Gastrocnemius medialis (tissue), 4 donors: ENCODE data around the gene SPRING1.

Source experiments
- CTCF ChIP-seq, 5 experiments: fragments of 450-650 bp in 3 of 5; fragments of 200-600 bp in 2 of 5; sonication (generic) in 2 of 5; IDR thresholded peaks in 4 of 5; conservative IDR thresholded peaks in 1 of 5; 1 replicate in 4 of 5; 2 replicates in 1 of 5; pipeline ENCODE4 v1.5.1; 2016 to 2019; ENCODE audit warnings: antibody characterized with exemption in 5 of 5, mild to moderate bottlenecking in 3 of 5, moderate library complexity in 3 of 5
- POLR2A ChIP-seq, 2 donors: fragments of 450-650 bp; IDR thresholded peaks; one replicate each; pipeline ENCODE4 v1.6.1; 2017; ENCODE audit warnings: antibody characterized with exemption in 2 of 2, mild to moderate bottlenecking in 2 of 2, moderate library complexity in 2 of 2

- TF ChIP-seq POLR2A (IDR thresholded peaks at IDR 0.05) (no peak), CTCF (IDR thresholded peaks at IDR 0.05 in 4 of 5, conservative IDR thresholded peaks at IDR 0.05 in 1 of 5) (no peak)
Measured at GRCh38 chr12:116707751-116708150, 30.1 kb downstream of the SPRING1 start.
